HTERT RPE-1 (cell line): Measurements from ENCODE around the gene LRRC18.

Experiments
- in situ Hi-C: fragments of 300-500 bp; cut with MboI; formaldehyde crosslinking; loops from 4 replicates; pipeline ENCODE4 v1.14.3; 2020; ENCODE audit warnings: low sequenced_read_pairs

LRRC18 gene

GRCh38 chr10:48923748-48924147 lies 15.9 kb downstream of the LRRC18 start:
- in situ Hi-C loops = no loop called here

DNA sequence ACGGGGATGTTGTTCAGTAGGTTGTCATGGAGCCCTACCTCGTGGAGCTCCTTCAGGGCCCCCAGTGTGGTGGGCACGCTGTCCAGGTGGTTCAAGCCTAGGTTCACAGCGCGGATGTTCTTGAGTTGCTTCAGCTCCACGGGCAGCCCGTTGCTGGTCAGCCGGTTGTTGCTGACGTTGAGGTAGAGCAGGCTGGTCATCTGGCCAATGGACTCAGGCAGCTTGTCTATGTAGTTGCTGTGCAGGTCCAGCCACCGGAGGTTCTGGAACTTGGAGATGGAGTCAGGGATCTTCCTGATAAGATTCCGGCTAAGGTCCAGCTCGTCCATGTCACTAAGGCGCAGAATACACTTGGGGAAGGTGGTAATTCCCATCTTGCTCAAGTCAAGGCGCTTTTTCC lies 26.0 kb downstream of the LRRC18 start:
- in situ Hi-C loops = no loop called here

GRCh38 chr10:48910548-48910947 lies 29.1 kb downstream of the LRRC18 start:
- in situ Hi-C loops = no loop called here

DNA sequence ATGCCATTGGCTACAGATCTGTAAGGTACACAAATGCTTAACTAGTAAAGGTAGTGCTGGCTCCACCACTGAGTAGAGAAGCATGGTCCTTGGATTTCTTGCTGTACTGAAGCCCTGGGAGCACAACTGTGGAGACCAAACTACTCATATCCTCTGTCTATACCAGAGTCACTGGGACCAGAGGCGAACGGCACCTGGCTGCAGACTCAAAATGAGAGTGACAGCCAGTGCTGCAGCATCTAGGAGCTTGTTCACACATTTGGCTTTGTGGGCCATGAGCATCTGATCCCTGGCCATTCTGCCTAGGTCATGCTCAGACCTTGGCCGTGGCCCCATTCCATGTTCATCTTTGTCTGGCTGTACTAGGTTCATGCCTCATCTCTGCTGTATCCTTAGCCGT lies 31.9 kb downstream of the LRRC18 start:
- in situ Hi-C loops = no loop called here

DNA sequence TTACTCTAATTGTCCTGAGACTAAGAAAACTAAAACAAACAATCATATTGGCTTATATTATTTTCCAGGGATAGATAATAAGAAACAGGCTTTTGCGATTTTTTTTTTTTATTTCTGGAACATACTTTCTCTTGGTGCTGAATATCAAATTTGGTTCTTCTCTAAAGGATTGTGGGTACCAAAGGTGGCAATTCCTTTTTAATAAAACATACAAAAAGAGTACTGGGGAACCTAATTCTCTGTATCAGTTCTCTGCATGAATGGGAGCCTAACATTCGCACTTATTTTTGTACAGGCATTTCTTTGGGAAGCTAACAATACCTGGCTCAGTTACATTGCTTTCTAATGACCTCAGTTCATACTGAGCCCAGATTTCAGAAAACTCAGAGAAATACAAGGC lies 32.8 kb downstream of the LRRC18 start:
- in situ Hi-C loops = no loop called here

DNA sequence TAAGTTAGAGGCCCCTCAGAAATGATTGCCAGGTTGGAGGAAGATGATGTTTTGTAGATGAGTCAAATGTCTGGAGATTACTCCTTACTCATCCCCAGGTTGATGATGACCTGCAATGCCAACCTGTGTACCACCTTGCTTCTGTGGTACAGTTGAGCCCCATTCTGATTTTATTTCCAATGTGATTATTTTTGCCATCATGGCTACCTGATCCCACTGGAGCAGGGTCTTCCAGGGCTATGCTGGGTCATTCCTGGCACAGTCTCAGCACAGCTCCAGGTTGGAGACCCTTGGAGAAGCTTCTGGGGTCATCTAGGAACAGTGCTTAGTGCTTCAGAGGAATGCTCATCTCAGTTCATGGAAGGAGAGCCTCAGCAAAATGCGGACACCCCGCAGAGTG lies 34.3 kb downstream of the LRRC18 start:
- in situ Hi-C loops = no loop called here

DNA sequence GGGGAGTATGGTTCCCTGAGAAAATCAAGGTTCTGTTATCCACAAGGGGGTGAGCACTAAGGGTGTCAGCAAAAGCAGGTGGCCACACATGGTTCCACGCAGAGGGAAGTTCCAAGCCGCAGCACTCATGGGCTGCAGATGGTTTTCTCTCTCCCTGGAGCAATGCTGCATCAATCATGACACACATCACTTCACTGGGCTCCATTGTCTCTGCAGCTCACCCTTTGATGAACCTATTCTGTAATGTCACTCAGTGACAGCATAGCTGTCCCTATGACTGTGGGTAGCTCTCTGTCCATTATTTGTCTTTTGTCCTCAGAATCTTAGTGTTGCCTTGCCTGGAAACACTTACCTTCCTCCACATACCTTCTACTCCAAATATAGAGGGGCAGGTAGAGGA lies 34.8 kb downstream of the LRRC18 start:
- in situ Hi-C loops = no loop called here

DNA sequence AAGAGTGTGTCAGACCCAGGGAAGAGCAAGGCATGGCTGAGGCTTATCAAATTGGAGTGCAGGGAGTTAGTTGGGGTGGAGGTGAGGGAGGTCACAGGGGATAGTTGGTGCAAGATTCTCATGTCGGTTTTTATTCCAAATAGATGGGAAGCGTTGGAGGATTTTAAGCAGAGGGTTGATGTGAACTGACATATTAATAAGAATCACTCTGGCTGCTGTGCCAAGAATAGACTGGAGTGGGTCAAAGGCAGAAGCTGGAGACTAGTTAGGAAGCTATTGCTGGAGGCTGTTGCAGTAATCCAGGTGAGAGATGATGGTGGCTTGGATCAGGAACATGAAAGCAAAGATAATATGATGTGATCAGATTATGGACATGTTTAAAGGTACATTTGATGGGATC lies 36.5 kb downstream of the LRRC18 start:
- in situ Hi-C loops = no loop called here

DNA sequence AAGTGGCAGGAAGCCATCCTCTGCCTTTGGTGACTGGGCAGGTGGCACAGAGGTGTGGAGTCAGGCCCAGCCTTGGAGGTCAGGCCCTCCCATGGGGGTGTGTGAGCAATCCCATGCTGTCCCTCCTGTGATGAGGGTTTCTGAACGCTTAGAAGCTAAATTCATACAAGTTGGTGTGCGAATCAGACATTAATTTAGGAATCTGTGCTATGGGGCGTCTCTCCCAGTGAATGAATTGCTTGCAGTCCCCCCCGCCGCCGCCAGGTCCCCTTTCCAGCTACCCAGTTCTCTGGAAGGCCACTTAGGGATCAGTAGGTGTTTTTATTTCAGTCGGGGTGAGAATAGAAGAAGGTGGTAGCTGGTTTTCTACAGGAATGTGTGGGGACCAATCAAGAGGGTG lies 37.5 kb downstream of the LRRC18 start:
- in situ Hi-C loops = no loop called here

DNA sequence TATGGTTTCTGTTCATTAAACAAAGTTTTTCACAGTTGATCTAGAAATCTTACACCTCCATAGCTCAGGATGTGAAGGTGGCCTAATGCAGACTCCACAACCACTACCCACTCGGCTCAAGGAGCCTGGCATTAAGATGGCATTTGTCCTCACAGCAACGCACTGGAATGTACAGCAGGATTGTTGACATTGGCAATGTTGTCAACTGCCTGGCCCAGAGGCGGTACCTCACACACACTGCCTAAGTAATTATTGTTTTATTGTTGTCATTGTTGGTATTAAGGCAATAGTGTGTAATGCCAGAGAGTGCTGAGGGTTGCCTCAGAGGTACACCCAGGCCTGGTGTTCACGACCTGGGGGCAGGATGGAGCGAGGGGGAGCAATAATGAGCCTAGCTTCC lies 38.3 kb downstream of the LRRC18 start:
- in situ Hi-C loops = no loop called here

- in situ Hi-C loops = no loop called here
These were observed 39.3 kb downstream of the LRRC18 start for GRCh38 chr10:48900371-48900801.

DNA sequence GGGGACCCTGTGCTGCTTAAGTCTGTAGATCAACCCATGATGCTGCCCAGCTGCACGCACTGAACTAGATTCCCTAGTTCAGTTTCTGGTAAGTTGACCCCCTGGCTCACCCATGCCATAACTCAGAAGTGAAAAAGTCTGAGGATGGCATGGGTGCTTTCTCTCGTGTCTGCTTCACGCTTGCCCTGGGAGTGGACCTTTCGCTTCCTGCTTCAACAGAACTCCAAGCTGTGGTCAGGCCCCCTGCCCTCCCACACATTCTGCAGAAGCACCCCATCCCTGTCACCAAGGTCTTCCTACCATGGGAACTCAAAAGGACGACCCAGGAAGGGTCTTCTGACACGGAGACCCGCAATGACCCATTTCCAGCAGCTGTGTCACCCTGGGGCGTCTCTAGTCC lies 39.9 kb downstream of the LRRC18 start:
- in situ Hi-C loops = no loop called here

GRCh38 chr10:48898426-48898825 lies 41.2 kb downstream of the LRRC18 start:
- in situ Hi-C loops = no loop called here

DNA sequence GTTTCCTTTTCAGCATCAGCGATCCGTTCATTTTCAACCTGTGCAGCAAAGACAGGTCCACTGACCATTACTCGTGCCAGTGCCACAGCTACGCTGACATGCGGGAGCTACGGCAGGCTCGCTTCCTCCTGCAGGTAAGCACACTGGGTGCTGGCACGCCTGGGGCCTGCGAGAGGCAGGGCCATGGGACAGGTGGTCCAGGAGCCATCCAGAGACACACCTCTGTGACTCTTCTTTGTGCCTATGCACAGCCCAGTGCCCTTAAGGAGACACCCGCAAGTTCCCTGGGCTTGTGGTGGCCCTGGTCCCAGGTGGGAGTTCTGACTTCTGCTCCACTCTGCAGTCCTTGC lies 42.2 kb downstream of the LRRC18 start:
- in situ Hi-C loops = no loop called here

- in situ Hi-C loops = no loop called here
These were observed 42.7 kb downstream of the LRRC18 start for GRCh38 chr10:48896756-48897440.

- in situ Hi-C loops = no loop called here
These were observed 43.8 kb downstream of the LRRC18 start for GRCh38 chr10:48895803-48896195.

GRCh38 chr10:48894911-48895802 lies 44.5 kb downstream of the LRRC18 start:
- in situ Hi-C loops = no loop called here

DNA sequence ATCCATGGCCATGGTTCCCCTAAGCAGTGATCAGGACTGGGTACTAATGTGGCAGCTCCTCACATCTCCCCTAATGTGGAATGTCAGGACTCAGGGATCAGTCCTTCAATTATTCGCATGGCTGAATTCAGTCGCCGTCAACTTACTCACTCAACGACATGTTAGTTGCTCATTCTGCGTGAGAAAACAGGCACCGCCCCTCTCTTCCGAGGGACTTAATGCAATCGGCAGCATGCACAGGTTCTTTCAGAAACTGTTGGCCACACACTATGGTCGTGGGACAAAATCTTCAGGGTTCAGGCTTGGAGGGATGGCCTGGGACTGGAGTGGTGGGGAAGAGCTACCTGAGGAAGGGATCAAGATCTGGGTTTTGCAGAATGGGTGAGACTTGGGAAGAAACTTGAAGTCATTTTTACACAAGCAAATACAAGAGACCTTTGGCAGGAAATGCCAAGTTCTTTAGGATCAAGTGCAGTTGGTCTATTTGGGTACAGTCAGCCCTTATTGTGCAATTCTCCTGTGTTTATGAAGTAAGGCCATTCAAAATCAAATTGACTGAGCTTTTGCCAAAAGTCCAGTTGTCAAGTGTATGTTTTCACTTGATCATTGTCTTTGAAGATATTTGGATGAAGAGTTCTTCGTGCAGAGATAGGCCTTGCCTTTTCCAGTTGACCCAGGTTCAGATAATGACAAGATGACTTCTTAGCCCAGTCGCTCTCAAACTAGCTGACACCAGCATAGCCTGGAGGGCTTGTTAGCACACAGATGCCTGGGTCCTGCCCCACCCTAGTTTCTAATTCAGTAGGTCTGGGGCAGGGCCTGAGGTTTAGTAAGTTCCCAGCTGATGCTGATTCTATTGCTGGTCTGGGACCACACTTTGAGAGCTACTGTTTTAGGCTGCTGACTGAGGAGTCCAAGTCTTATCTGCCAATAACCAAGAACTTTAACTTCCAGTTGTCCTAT lies 48.5 kb downstream of the LRRC18 start:
- in situ Hi-C loops = no loop called here

DNA sequence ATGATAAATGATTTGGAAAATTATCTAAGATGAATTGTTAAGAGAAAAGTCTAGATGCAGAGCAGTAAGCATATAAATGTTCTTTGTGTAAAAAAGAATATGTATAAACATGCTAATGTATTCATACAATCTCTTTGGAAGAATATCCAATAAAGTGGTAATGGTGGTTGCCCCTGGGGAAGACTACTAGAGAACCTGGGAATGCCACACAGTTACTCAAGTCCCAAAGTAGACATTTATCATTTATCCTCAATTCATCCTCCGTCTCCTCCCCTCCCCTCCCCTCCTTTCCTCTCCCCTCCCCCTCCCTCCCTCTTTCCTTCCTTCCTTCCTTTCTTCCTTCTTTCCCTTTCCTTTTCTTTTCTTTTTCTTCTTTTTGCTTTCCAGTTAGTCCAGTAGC lies 51.7 kb downstream of the LRRC18 start:
- in situ Hi-C loops = no loop called here

DNA sequence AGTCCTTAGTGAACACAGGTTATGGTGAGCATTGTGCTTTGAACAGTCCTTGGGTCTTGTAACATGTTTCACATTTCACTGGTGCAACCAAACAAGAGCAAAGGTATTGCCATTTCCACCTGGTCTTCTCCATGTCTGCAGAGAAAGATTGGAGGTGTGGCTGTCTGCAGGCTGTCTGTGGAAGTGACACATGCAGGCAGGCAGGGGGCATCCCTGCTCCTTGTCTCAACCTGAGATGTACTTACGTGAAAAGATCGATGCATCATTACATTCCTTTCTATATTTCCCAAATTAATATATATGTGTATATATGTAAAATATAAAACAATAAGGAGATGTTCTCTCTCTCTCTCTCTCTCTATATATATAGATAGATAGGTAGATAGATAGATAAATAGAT lies 54.3 kb downstream of the LRRC18 start:
- in situ Hi-C loops = no loop called here
